K562 (cell line): Measurements from ENCODE around the gene ARHGEF18. TPM values are rescaled to one million over a fixed set of nuclear protein-coding genes. Genes with fewer than 3 reads are reported as not detected.

ENCODE experiments used
- ATAC-seq: fragments of 200-7000 bp; cut with Tn5 transposase; 3 replicates; pipeline ENCODE4 v1.9.1; 2020; ENCODE audit warnings: moderate library complexity
- BruUV-seq: library from RNA; stranded (reverse); fragments of 400-500 nt; replicated peaks from 2 replicates; lab custom pipeline; 2021; lab: Mats Ljungman, UMichigan
- CTCF ChIA-PET: fragments of 300-600 bp; formaldehyde crosslinking; extraction: SDS; loops from one replicate; lab custom pipeline; 2021; ENCODE audit warnings: low intra/inter-chr PET ratio; lab: Yijun Ruan, JAX
- POLR2A ChIA-PET: fragments of 300-600, 350-650 bp; sonication (Branson Sonifier 250); formaldehyde crosslinking; extraction: SDS; loops from one replicate; lab custom pipeline; 2021; ENCODE audit warnings: antibody characterized with exemption, inconsistent platforms; lab: Yijun Ruan, JAX
- DNase-seq, 4 experiments: peaks; one replicate each; pipeline versions ENCODE4 v3.0.0 to v3.0.0-alpha.2; 2011 to 2018; ENCODE audit warnings: low spot score in 3 of 4, mixed read lengths in 3 of 4; ENCODE audit errors: extremely low read depth in 1 of 4
- FAIRE-seq: peaks from 2 replicates; lab custom pipeline; 2011; peaks lifted over from hg19 to GRCh38; lab: Jason Lieb, UNC
- H2AFZ ChIP-seq: 2 replicates; pipeline ENCODE4 v1.6.0; 2011; ENCODE audit warnings: low read depth, low read length, control low read depth, inconsistent platforms
- H3K27ac ChIP-seq: fragments of 200-600 bp; 3 replicates; pipeline ENCODE4 v1.8.0; 2011; ENCODE audit warnings: low read depth, mild to moderate bottlenecking, control low read depth, inconsistent platforms, low read length, moderate library complexity, mixed read lengths; ENCODE audit errors: extremely low read depth
- H3K27me3 ChIP-seq, 2 experiments: fragments of 300-600 bp in 1 of 2; 2 replicates in 1 of 2; 3 replicates in 1 of 2; pipeline versions ENCODE4 v1.6.0 to v1.8.0; 2011; ENCODE audit warnings: inconsistent platforms in 2 of 2, low read length in 2 of 2, mild to moderate bottlenecking in 1 of 2, mixed read lengths in 1 of 2, moderate library complexity in 1 of 2; ENCODE audit not compliant: control insufficient read depth in 2 of 2, insufficient read depth in 2 of 2
- H3K36me3 ChIP-seq: fragments of 300-600 bp; 3 replicates; pipeline ENCODE4 v1.8.0; 2011; ENCODE audit warnings: mild to moderate bottlenecking, low read length, inconsistent platforms; ENCODE audit not compliant: control insufficient read depth, insufficient read depth
- H3K4me1 ChIP-seq, 2 experiments: fragments of 200-600 bp in 1 of 2; replicated peaks in 1 of 2; 2 replicates in 1 of 2; 3 replicates in 1 of 2; pipeline versions ENCODE4 v1.5.1 to v1.8.0; 2011; ENCODE audit warnings: inconsistent platforms in 2 of 2, low read length in 2 of 2, mild to moderate bottlenecking in 1 of 2, mixed read lengths in 1 of 2, moderate library complexity in 1 of 2; ENCODE audit not compliant: control insufficient read depth in 2 of 2, insufficient read depth in 2 of 2
- H3K4me2 ChIP-seq: 2 replicates; pipeline ENCODE4 v1.6.1; 2011; ENCODE audit warnings: low read length, control low read depth, inconsistent platforms, mixed read lengths; ENCODE audit not compliant: insufficient read depth
- H3K4me3 ChIP-seq: fragments of 200-600 bp; sonication (generic), shearing (Covaris generic); 2 replicates; pipeline ENCODE4 v1.5.1; 2016; ENCODE audit warnings: control low read depth, inconsistent platforms
- H3K79me2 ChIP-seq: fragments of 200-600 bp; 3 replicates; pipeline ENCODE4 v1.8.0; 2011; ENCODE audit warnings: low read length, inconsistent platforms; ENCODE audit not compliant: control insufficient read depth, insufficient read depth
- H3K9ac ChIP-seq, 2 experiments: 2 replicates each; pipeline versions ENCODE4 v1.6.0 to v1.6.1; 2011; ENCODE audit warnings: low read depth in 2 of 2, low read length in 2 of 2, control low read depth in 1 of 2, inconsistent platforms in 1 of 2, mild to moderate bottlenecking in 1 of 2, mixed read lengths in 1 of 2; ENCODE audit not compliant: insufficient read depth in 1 of 2
- H3K9me1 ChIP-seq: one replicate; pipeline ENCODE4 v1.6.0; 2011; ENCODE audit warnings: inconsistent platforms, mild to moderate bottlenecking, low read length, moderate library complexity; ENCODE audit not compliant: control insufficient read depth, insufficient read depth
- H3K9me3 ChIP-seq: replicated peaks from 2 replicates; pipeline ENCODE4 v1.5.1; 2011; ENCODE audit warnings: low read depth, low read length, inconsistent platforms; ENCODE audit not compliant: control insufficient read depth, insufficient read depth
- H4K20me1 ChIP-seq: replicated peaks from 2 replicates; pipeline ENCODE4 v1.6.1; 2011; ENCODE audit warnings: low read length, inconsistent platforms, mixed read lengths; ENCODE audit not compliant: control insufficient read depth, insufficient read depth
- CBX1 ChIP-seq: sonication (generic); IDR thresholded peaks from 2 replicates; pipeline ENCODE4 v1.6.1; 2016; ENCODE audit warnings: antibody characterized with exemption, low read depth, mild to moderate bottlenecking
- KDM1A ChIP-seq, 2 experiments: fragments of 450-650 bp; IDR thresholded peaks; 2 replicates each; pipeline ENCODE4 v1.6.1; 2016; ENCODE audit warnings: mild to moderate bottlenecking in 2 of 2
- KLF13 ChIP-seq: fragments of 450-650 bp; IDR thresholded peaks from 2 replicates; pipeline ENCODE4 v1.6.1; 2016; ENCODE audit warnings: missing genetic modification characterization, low read depth, mild to moderate bottlenecking, missing compliant biosample characterization, moderate library complexity, borderline replicate concordance
- PHB ChIP-seq: fragments of 250-450 bp; sonication (Bioruptor Pico); IDR thresholded peaks from 2 replicates; pipeline ENCODE4 v1.5.0; 2021
- RAD51 ChIP-seq: fragments of 450-650 bp; IDR thresholded peaks from 2 replicates; pipeline ENCODE4 v1.7.1; 2016; ENCODE audit warnings: low read depth, mild to moderate bottlenecking, borderline replicate concordance
- WGBS: fragments of 100-300 bp; shearing (Covaris generic); methylation state at CpG from one replicate; pipeline ENCODE4 v1.1.6; 2016; ENCODE audit warnings: low coverage, mixed read lengths; ENCODE audit not compliant: insufficient coverage; ENCODE audit errors: missing lambda C conversion rate; 5-methylcytosine and 5-hydroxymethylcytosine counted together
- in situ Hi-C: fragments of 300-500 bp; cut with MboI; formaldehyde crosslinking; loops from 4 replicates; pipeline ENCODE4 v1.15.0; 2018; ENCODE audit warnings: inconsistent platforms, mixed read lengths
- intact Hi-C: fragments of 100-400 bp; cut with micrococcal nuclease; formaldehyde crosslinking; loops from 2 replicates; pipeline ENCODE4 v1.14.2; 2022
- polyA plus RNA-seq, 8 experiments: library from polyadenylated mRNA; depleted of rRNA in 4 of 8; stranded (reverse) in 5 of 8; unstranded in 3 of 8; fragments of >200 nt; fragmentation: Nextera tagmentation in 2 of 8; fragmentation: Illumina TruSeq in 1 of 8; extraction: Ambion mirVana in 2 of 8; extraction: Trizol in 1 of 8; gene quantifications; 2 replicates each; pipeline versions ENCODE4 v1.2.1 to v1.2.3, GENCODE V29; 2011 to 2014; ENCODE audit warnings: inconsistent platforms in 1 of 8, missing spikeins in 1 of 8
- total RNA-seq, 7 experiments: library from RNA; depleted of rRNA in 6 of 7; stranded (reverse); fragments of >200 nt in 6 of 7; fragmentation: Illumina TruSeq in 2 of 7; extraction: Trizol in 2 of 7; gene quantifications; 2 replicates each; pipeline versions ENCODE4 v1.2.1 to v1.2.3, GENCODE V29; 2011 to 2021; ENCODE audit warnings: low replicate concordance in 1 of 7

The ARHGEF18 gene
- total and polyA plus RNA-seq, 9 of the 15 experiments (the other 6 are each of a cell fraction or from before 2014, with no cell fraction given): 0.04 to 16.5 (median 4.5) TPM

GRCh38 chr19:7383284-7383683 lies 34.5 kb downstream of the ARHGEF18 start (continued):
- TF ChIP-seq RAD51 (no peak), CBX1 (no peak), PHB (CRISPR knock-in tag) (no peak)

DNA sequence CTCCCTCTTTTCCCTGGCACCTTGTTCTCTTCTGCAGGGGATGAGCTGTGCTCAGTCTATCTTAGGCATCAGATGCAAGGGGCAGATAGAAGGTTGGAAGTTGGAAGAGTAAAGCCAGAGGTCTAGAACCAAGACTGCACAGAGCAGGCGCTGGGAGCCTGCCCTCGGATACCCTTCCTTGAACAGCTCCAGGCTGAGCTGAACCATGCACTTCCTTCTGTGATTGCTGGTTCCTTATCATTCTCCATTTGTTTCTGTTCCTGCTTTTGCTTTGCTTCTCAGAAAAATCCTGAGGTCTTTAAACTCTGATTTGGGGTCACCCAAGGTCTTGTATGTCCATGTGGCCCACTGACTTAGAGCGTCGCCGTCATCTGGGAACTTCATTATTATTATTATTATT lies 36.3 kb downstream of the ARHGEF18 start:
- FAIRE-seq (no peak), DNase-seq (no peak)
- Histone ChIP-seq H4K20me1 (peaks cover 8% of the 10 kb centered on the region; the same call in 1 of the 2 replicates), H3K4me1 (peaks cover 0 to 6% of the 10 kb centered on the region in 2 experiments; a peak in 2 of 5 replicates), H3K9me1 (no peaks in the 10 kb centered on the region), H3K79me2 (no peaks in the 10 kb centered on the region)
- in situ Hi-C loops: no loop called here
- BruUV-seq: no TSS peak
- no peak for TF ChIP-seq KLF13
- TF ChIP-seq KDM1A (IDR thresholded peaks at IDR 0.05): 0 out of 4 replicates have a peak, but pooled peaks have one; percentile 24 to 28
- TF ChIP-seq, all 486 proteins: peak for 1
- no peak overlapping the region for H2AFZ ChIP-seq
- no peak for ATAC-seq
- WGBS: 29% methylated on average over 5 of the region's 5 CpGs
- peaks cover 22 to 61% of the 10 kb centered on the region in 2 experiments; a peak in 4 of 5 replicates for H3K27me3 ChIP-seq
- no peak overlapping the region for H3K9ac ChIP-seq
- intact Hi-C loops: no loop called here
- no peak overlapping the region for H3K4me3 ChIP-seq
- ChIA-PET POLR2A (no interaction called here), CTCF (no interaction called here)
- H3K4me2 ChIP-seq: no peak overlapping the region
- no peaks in the 10 kb centered on the region; the same call in 1 of the 2 replicates for H3K9me3 ChIP-seq
- no peak overlapping the region for H3K27ac ChIP-seq
- no peaks in the 10 kb centered on the region for H3K36me3 ChIP-seq
